Neural progenitor cell (in vitro differentiated cells): Measurements from ENCODE around the gene GGA1.

ENCODE experiments used
- CTCF ChIP-seq: fragments of 200-600 bp; sonication (generic); IDR thresholded peaks from 2 replicates; pipeline ENCODE4 v1.5.1; 2017; ENCODE audit warnings: antibody characterized with exemption, mild to moderate bottlenecking
- EZH2 ChIP-seq: fragments of 200-600 bp; sonication (generic); IDR thresholded peaks from 2 replicates; pipeline ENCODE4 v1.6.1; 2017; ENCODE audit warnings: antibody characterized with exemption, mild to moderate bottlenecking, moderate library complexity
- EZH2phosphoT487 ChIP-seq: fragments of 200-600 bp; sonication (generic); IDR thresholded peaks from 2 replicates; pipeline ENCODE4 v1.6.1; 2017; ENCODE audit warnings: antibody characterized with exemption

- TF ChIP-seq CTCF (no peak), EZH2 (no peak), EZH2phosphoT487 (no peak)
Measured at GRCh38 chr22:37658133-37659065, 49.8 kb downstream of the GGA1 start, which contains the start of gene PDXP.
